ENCODE results near the gene TXNRD2.

Gene TXNRD2

DNA sequence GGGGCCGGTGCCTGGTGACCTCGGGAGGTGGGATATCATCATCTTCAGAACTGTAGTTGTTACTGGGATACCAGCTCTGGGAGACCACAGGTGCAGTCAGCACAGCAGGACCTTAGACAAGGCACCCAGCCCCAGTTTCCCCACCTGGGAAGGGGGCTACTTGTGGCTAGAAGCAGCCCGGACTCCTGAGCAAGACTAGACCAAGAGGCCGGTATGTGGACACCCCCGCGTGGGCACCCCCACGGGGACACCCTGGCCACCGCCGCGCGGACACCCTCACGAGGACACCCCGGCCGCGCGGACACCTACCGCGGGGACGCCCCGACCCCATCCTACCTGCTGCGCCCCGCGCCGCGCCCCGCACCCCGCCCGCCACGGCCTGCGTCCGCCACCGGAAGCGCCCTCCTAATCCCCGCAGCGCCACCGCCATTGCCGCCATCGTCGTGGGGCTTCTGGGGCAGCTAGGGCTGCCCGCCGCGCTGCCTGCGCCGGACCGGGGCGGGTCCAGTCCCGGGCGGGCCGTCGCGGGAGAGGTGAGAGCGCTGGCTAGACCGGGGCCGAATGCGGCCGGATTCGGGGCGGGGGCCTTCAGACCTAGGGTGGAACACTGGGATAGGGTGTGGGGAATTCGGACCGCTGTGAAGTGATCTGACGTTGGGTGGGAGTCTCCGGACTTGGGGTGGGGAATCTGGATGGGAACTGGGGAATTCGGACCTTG, at the start of gene TXNRD2, which contains the start of gene COMT:
TSS of gene TXNRD2 (minus strand) at position 454 of the 718 bp plus-strand sequence. CDS start at position 439, 15 bp downstream.
TSS of gene COMT (plus strand) at position 408 of the 718 bp plus-strand sequence. CDS start 20,755 bp downstream, outside the sequence.
- DNase-seq (ENCODE audit: low spot score) = peak; percentile 59

DNA sequence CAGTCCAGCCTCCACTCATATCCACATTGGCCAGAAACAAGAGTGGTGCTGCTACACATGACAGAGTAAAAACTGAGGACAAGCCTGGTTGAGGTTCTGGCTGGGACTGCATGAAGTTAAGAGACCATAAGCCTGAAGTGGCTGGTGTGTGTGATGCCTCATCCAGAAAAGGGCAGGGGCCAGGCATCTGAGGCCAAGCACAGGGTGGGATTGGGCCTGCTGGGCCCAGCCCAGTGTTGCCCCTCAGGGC, 49.7 kb upstream of the TXNRD2 start:
- no peak for DNase-seq (ENCODE audit: low spot score)

DNA sequence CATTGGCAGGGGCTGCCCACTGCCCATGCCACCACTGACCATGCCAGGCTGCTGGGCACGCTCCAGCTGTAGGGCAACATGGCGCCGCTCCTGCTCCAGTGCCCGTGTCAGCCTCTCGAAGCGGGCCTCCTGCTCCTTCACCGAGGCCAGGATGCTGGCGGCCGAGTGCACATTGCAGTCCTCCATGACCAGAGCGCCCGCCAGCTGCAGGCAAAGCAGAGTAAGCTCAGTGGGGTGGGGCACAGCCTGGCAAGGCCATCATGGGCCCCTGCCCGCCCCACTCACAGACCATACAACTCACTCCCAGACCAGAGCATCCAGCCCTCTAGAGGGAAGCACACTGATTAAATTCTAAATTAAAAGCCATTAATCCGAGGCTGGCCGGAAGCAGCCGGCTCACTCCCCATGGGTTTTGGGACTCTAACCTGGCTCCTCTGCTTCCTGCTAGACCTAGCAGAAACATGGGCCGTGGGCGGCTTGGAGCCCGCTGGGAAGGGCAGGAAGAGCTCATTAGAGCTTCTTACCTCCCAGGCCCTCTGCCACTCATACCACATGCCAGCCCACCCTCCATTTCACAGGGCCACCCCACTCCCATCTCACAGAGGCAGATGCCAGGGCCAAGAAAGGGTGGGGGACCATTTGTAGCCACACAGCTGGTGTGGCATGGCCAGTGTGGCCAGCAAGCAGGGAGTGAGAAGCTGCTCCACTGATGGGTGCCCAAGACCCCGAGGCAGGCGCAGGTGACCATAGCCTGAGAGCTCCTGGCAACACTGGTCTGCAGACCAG, 49.2 kb upstream of the TXNRD2 start:
- no peak for DNase-seq (ENCODE audit: low spot score)

DNA sequence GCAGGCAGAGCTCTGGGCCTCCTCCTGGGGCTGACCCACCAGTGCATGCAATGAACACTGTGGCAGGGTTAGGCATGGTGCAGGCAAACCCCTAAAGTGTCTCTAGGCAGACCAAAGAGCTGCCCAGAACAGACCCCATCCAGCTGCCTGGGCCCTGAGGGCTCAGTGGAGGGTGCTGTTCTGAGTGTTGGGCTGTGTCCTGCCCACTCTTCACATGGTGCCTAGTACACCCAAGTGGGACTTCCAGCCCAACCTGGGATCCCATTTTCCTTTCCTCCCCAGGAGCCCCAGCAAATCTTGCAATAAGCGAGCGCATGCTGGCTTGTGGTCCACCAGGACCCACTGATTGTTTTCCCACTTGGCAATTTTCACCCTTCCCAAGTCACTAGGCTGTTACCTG, 48.6 kb upstream of the TXNRD2 start:
- DNase-seq (ENCODE audit: low spot score) = no peak

DNA sequence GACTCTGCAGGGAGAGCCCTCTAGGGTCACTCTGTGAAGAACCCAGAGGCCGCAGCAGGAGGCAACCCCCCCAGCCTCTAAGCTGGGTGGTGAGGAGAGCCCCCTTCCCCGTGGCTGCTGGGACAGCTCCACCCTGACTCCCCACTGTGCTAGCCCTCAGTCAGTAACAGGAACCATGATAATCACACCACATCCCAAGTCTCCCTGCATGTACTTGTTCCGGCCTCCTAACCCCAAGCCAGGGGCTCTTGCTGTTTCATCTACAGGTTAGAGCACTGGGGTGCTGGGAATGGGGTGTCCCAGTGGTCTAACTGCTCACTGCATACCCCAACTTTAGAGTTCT, 48.1 kb upstream of the TXNRD2 start:
- no peak for DNase-seq (ENCODE audit: low spot score)

DNA sequence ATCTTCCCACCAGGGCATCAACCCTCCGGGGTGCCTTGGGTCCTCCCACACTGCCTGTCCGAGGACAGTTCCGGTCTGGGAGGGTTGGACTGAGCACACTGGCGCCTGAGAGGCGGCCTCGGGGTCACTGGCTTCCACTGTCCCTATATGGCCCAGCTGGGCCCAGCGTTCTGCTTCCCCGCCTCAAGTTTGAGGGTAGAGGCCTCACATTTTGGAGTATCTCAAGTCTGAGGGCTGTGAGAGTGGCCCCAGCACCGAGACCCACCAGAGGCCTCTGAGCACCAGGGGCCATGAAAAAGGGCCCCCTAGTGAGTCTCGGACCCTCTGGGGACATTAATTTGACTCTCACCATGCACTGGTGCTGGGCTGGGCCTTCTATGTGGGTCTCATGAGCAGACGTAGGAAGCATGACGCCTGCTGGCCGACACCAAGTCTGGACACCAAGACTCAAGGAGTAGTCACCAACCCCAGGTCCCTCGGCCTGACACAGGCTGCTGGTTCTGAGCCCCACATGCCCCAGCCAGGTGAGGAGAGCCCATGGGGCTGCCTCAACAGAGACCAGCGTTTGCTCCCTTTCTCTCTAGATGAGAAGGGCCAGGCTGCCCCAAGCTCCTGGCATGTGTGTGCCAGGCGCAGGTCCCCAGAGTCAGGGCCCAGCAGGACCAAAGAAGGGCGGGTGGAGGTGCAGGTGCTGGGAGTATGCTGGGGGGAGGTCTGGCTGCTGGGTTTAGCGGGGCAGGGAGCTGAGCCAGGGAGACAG, 47.5 kb upstream of the TXNRD2 start:
- no peak for DNase-seq (ENCODE audit: low spot score)

DNA sequence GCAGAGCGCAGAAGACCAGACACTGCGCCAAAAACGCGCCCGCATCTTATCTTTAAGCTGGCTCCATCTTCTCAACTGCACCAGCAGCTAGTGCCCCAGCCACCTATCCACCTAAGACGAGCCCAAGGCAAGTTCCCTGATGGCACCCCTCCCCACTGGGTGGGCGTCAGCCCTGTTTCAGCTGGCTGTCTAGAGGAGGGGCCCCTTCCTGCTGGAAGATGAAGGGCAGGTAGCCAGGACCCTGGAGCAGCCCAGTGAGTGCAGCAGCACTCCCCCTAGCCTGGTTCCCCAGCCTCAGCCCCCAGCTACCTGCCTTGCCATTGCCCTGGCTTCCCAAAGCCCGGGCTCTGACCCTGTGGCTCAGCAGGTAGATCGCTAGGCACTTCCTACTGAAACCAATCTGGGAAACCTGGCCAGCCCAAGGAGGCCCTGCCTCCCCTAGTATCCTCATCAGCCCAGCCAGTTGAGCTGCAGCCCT, 46.8 kb upstream of the TXNRD2 start:
- no peak for DNase-seq (ENCODE audit: low spot score)

DNA sequence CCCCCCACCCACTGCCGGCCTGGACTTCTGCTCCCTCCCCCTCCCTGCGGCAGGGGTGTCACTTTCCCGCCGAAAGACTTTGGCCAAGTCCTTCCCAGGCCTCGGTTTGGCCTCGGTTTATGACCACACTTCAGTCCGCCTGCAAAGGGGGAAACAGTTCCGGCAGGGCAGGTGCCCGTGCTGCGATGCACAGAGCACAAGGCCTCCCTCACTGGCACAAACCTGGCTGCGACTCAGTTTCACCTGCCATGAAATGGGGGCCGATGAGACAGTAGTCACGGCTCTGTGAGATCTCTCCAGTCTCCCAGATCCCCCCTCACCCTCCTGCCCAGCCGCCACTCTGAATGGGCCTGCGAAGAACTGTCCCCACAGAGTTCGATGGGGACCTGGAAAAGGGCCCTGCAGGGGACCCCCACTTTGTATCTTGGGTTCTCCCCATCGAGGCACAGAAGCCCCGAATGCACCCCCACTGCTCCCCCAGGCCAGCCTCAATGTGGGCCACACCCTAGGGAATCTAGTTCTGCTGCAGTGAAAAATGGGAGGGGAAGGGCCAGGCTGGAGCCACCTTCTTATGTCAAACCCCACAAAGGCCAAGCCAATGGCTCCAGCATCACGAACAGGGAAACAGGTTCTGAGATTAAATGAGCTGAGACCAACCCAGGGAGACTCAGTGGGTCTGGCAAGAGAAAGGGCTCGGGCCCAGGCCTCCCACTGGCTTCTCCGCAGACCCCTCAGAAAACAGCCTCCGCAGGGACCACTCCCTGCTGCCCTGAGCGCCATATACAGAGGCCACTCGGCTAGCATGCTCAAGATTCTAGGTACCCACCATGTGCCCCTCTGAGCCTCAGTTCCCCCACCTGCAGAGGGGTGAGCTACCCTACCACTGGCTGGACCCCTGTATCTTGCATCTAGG, 46.0 kb upstream of the TXNRD2 start:
- no peak for DNase-seq (ENCODE audit: low spot score)

DNA sequence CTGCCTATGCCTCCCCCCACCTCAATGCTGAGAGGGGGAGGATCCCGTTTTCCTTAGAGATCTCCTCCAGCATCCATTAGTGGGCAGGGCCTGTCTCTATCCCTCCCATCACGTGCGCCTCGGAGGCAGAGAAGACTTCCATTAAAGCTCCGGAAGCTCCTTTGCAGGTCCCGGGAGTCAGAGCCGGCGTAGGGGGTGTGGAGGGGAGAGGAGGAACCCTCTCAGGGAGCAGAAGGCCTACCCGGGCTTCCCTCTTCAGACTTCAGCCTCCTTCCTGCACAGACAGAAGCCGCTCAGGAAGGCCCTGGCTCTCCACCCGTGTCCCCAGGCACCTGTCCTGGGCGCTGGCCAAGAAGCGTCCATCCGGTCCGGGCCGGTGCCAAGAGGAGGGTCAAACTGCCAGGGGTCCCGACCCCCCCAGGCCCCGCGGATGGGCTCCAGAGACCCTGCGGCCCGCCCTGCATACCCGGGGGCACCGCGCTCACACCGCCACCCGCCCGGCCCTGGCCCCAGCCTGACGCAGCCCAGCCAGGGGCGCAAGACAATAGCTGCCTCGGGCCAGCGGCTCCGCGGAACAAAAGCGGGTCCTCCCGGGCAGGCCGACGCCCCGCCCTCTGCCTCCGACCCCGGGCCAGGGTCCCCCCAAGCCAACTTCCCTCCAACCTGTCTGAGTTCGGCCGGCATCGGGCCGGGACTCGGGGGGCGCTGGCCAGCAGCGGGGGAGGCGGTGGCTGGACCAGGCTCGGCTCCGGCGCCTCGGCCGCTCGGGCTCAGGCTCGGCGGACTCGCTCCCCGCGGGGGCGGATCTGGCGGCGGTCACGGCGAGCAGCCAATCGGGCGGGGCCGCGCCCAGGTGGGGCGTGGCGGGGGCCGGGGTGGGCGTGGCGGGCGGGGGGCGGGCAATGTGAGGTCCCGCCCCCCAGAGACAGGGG, 45.1 kb upstream of the TXNRD2 start:
- peak; percentile 39 for DNase-seq (ENCODE audit: low spot score)

DNA sequence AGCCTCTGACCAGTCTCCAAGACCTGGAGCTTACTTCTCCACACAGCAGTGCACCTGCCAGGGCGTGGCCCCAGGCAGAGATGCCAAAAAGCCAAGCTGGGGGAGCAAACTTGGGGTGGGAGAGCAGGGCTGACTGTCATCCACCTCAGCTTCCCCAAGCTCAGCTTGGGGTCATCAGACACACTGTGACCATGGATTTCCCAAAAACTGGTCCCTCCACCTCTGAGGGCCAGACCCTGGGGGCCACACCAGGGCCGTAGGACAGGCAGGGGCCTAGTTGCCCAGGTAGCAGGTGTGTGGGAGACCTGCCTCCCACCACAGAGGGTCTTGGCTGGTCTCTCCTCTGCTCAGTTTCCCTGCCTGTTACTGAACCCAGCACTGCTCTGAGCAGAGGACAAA, 44.4 kb upstream of the TXNRD2 start:
- no peak for DNase-seq (ENCODE audit: low spot score)

DNA sequence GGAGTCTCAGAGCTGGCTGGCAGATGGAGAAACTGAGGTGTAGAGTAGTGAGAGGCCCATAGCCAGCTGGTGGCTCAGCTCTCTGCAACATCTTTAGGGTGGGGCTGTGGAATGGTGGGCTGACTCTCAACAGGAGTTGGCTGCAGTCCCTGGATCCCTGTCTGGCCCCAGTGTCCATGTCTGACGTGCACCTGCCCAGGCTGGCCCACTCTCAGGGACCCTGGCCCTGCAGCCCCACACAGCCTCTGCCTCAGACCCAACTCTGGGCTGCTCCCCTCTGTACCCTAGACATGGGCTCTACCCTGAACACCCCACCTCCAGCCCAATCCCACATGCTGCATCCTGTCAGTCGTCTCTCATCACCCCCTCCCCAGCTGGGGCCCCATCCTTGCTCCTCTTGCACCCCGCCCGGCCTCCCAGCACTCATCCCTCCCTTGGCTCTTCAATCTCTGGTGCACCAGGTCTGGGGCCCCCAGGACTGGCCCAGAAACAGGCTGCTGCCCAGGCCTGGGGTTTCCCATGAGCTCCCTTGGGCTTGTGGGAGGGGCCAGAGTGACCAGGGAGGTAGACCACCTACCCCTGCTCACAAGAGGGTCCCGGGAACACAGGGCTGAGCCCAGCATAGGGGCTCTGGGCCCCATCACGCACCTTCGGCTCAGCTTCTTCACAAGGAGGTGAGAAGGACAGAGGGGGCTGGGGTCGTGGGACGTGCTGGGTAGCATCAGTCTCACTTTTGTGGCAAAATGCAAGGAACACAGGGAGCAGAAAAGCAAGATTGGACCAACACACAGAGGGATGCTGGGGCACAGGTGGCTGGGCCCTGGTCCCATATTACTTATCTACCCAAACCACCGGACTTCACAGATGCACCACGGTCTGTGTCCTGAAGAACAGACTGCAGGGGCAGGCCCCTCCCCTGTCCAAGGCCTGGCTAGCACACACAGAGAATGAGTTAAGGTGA, 43.5 kb upstream of the TXNRD2 start:
- DNase-seq (ENCODE audit: low spot score) = no peak

DNA sequence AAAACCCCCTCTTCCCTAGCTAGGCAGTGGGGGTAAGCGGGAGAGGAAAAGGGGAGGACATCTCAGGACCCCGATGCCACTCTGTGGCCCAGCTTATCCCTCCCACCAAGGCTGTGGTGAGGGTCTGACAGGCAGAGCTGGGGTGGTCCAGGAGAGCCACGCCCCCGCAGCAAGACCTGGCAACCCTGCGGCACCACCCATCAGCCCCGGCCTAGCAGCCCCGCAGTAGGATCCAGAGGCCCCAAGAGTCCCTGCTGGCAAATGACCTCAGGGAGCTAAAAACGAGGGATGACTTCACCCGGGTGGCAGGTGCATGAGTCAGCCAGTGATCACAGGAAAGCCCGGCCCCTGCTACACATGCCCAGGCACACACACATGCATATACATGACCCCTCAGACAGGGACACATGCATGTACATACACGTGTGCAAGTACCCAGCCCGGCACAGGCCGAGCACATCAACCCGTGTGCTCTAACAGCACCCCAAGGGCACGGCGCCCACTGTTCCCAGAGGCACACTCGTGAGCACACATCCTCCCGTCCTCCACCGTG, 42.7 kb upstream of the TXNRD2 start:
- DNase-seq (ENCODE audit: low spot score) = no peak

DNA sequence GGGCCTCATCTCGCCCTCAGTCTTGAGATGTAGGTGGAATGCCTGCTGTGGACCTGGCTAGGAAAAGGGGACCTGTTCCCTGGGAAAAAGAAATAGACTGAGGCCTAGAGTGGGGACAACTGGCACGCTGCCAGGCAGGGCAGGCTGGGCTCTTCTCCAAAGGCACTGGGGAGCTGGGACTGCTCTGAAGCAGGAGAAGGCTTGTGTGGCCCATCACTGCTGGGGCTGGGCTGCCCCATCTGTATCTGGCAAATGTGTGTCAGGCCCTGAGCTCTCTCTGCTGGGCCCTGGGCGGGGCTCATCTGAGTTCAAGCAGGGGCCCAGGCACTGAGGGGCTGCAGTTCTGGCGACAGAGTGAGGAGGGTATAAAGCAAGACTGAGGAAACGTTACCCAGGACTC, 42.1 kb upstream of the TXNRD2 start:
- DNase-seq (ENCODE audit: low spot score) = no peak

DNA sequence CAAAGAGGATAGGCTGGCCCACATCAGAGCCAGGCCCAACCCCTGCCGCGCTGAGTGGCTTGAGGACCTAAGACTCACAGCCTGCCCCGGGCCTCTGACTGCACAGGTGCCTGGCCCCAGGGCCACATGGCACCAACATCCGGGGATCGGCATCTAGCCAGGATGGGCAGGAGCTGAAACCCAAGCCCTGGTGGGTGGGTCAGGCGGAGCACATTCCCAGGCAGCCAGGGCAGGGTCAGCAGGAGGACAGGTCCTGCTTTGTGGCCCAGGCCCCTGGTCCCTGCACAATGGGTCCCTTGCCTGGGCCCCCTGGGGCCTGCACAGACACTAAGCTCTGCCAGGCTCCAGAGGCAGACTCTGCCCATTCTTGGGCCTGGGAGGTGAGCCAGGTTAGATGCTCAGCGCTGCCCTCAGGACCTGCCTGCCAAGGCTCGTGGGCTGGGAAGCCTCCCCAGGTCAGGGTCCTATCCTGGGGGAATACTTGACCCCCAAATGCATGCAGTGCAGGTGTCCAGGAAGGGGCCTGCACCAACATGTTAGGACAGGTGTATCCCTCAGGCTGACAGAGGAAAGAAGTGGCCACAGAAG, 41.5 kb upstream of the TXNRD2 start:
- no peak for DNase-seq (ENCODE audit: low spot score)

DNA sequence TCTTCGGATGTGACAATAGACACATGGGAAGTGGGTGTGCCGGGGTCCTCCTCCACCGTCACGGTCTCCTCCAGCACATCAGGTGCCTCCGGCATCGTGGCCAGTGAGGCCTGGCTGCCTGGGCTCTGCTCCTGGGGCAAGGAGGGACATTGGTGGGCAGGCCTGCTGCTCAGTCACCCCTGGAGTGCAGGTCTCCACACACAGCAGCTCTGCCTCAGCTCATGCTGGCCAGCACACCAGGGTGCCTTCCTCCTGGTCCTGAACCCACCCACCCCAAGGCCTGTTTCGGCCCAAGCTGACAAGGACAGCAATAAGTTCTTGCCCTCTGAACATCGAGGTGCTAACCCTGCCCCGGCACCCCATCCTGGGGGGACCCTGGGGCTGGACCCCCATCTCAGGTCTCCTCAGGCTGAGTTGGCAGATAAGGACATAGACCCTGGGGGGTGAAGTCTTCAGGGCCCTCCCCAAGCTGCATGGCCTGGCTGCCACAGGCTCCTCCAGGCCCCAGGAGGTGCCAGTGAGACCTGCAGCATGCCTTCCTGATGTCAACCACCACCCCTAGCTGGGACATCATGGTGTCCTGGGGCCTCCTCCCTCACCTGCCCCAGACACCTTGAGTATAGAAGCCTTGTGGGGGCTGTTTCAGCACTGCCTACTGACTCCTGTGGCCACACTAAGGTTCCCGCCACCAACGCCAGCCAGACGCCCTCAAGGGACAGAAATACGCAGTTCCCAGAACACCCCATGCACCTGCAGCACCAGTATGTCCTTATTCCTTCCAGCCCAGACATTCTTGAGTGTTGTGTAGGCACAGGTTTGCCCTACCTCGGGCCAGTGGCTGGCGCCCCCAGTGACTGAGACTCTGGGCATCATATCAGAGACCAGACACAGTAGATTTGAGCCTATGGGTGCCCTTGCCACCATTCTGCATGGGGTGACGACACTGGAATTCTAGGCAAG, 40.6 kb upstream of the TXNRD2 start:
- no peak for DNase-seq (ENCODE audit: low spot score)

DNA sequence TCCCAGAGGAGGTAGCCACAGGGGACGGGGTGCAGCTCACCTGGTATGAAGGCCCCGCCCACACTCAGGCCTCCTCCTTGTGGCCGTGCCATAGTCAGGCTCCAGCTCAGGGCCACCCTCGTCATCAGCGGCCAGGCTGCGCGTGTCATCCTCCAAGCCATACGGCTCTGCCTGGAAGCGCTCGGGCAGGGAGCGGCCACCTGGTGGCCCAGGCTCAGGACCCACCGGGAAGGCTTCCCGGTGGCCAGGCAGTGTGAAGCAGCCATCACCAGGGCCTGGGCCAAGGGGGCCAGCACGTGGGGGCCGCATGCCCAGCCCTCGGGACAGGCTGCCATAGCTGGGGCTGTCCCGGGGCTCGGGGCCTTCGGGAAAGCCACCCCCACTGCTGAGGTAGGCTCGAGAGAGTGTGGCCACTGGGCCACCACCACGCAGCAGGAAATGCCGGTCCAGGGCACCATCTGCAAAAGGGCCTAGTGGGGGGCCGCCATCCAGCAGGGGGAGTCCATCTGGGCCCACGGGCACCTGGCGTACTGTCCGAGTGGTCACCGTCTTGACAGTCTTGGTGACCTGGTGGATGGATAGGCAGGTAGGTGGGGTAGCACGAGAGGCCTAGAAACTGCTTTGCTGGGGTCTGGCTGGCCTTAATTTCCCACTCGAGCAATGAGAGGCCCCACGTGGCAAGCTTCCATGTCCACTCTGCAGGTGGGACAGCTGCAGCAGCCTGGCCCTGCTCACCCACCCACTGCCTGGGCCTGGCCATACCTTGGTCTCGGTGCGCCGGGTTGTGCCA, 39.7 kb upstream of the TXNRD2 start:
- no peak for DNase-seq (ENCODE audit: low spot score)

DNA sequence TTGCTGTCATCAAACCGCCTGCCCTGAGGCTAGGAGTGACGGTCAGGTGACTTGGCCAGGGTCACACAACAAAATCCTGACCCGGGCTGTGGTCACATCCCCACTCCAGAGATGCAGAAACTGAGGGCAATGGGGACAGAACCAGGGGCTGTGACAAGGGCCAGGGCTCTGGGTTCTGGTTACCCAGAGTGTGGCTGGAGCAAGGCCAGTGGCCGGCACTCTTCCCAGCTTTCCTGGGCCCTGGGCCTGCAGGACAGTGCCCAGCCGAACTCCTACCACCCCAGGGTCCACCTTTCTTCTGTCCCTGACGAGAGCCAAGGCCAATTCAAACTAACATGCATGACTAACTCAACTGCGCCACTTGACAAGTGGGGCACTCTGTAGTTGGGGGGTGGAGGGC, 39.1 kb upstream of the TXNRD2 start:
- no peak for DNase-seq (ENCODE audit: low spot score)

Data from CD4-positive, alpha-beta T cell treated with Interleukin-6 at 100 ng/mL for 8 hours (primary cell).